HG03095 (cell line): ENCODE results near the gene PEX13.
A peak's percentile ranks its signal among the peaks of the same experiment; 100 is the strongest.
"Not testable (repeated sequence)": the region's sequence is repeated elsewhere in the genome, so short reads cannot be mapped to it uniquely, and the experiment has no call there.

Source experiments
- ATAC-seq: cut with Tn5 transposase; IDR thresholded peaks from one replicate; pipeline ENCODE4 v1.9.1; 2021; ENCODE audit warnings: moderate library complexity; ENCODE audit not compliant: unreplicated experiment

PEX13 gene

GRCh38 chr2:61017556-61018317 is at the start of gene PEX13, which contains the start of gene PUS10:
Gene PEX13, plus strand, starts transcription at chr2:61017720. Its CDS starts 40 bp downstream, at chr2:61017760.
Gene PUS10, minus strand, starts transcription at chr2:61018255. Its CDS starts 6,365 bp downstream, at chr2:61011890.
- peak; percentile 75 for ATAC-seq

- ATAC-seq, result no peak
These were observed 44.4 kb upstream of the PEX13 start for GRCh38 chr2:60972889-60973656.

- no peak for ATAC-seq
These were observed 43.8 kb upstream of the PEX13 start for GRCh38 chr2:60973705-60974104.

GRCh38 chr2:60974652-60975051 is 42.9 kb upstream of the PEX13 start:
- ATAC-seq, result no peak

- ATAC-seq, result no peak
These were observed 41.2 kb upstream of the PEX13 start for GRCh38 chr2:60976256-60976850.

- ATAC-seq, result no peak
These were observed 40.5 kb upstream of the PEX13 start for GRCh38 chr2:60976875-60977561.

- ATAC-seq, result no peak
These were observed 40.0 kb upstream of the PEX13 start for GRCh38 chr2:60977562-60977895.

GRCh38 chr2:60979231-60979630 is 38.3 kb upstream of the PEX13 start:
- no peak for ATAC-seq

GRCh38 chr2:60980071-60980815 is 37.3 kb upstream of the PEX13 start:
- peak; percentile 47 for ATAC-seq

GRCh38 chr2:60982066-60982465 is 35.5 kb upstream of the PEX13 start:
- not testable (repeated sequence) for ATAC-seq

GRCh38 chr2:60984720-60985119 is 32.8 kb upstream of the PEX13 start:
- ATAC-seq, result peak; percentile 53

- ATAC-seq, result no peak
These were observed 30.5 kb upstream of the PEX13 start for GRCh38 chr2:60987041-60987440.

- not testable (repeated sequence) for ATAC-seq
These were observed 29.9 kb upstream of the PEX13 start for GRCh38 chr2:60987656-60988055.

- no peak for ATAC-seq
These were observed 28.3 kb upstream of the PEX13 start for GRCh38 chr2:60989259-60989658.

- ATAC-seq, result no peak
These were observed 25.9 kb upstream of the PEX13 start for GRCh38 chr2:60991644-60992043.

- peak; percentile 97 for ATAC-seq
These were observed 24.5 kb upstream of the PEX13 start for GRCh38 chr2:60992985-60993392.

GRCh38 chr2:60994131-60994530 is 23.4 kb upstream of the PEX13 start:
- ATAC-seq, result no peak

- ATAC-seq, result no peak
These were observed 18.6 kb upstream of the PEX13 start for GRCh38 chr2:60998628-60999545.

- no peak for ATAC-seq
These were observed 11.8 kb upstream of the PEX13 start for GRCh38 chr2:61005736-61006135.
